Panc1 (cell line): ENCODE results near the gene PABPN1. TPM values are rescaled to one million over a fixed set of nuclear protein-coding genes. Genes with fewer than 3 reads are reported as not detected.

Source experiments
- ATAC-seq: fragments of 200-7000 bp; cut with Tn5 transposase; 2 replicates; pipeline ENCODE4 v1.9.1; 2020; ENCODE audit warnings: mild to moderate bottlenecking, moderate library complexity
- BruUV-seq: library from RNA; stranded (reverse); fragments of 400-500 nt; replicated peaks from 2 replicates; lab custom pipeline; 2021; lab: Mats Ljungman, UMichigan
- CTCF ChIA-PET: fragments of 300-600 bp; sonication (Branson Sonifier 250); formaldehyde crosslinking; loops from one replicate; lab custom pipeline; 2022; ENCODE audit warnings: antibody characterized with exemption; lab: Charles Lee
- POLR2A ChIA-PET: fragments of 300-600 bp; sonication (Branson Sonifier 250); formaldehyde crosslinking; loops from one replicate; lab custom pipeline; 2022; ENCODE audit warnings: antibody characterized with exemption; lab: Charles Lee
- DNase-seq: peaks from one replicate; pipeline ENCODE4 v3.0.0-alpha.2; 2010; ENCODE audit warnings: low read depth, low spot score
- H3K27ac ChIP-seq: 2 replicates; pipeline ENCODE4 v1.5.1; 2011; ENCODE audit warnings: mild to moderate bottlenecking, low read length, inconsistent platforms
- H3K27me3 ChIP-seq: fragments of 200-500 bp; sonication (Bioruptor generic); 2 replicates; pipeline ENCODE4 v1.6.0; 2014; ENCODE audit warnings: low read length, inconsistent platforms; ENCODE audit not compliant: control insufficient read depth, insufficient read depth
- H3K36me3 ChIP-seq: fragments of 200-500 bp; sonication (Bioruptor generic); 2 replicates; pipeline ENCODE4 v1.5.1; 2014; ENCODE audit warnings: inconsistent platforms, mild to moderate bottlenecking, low read length, moderate library complexity; ENCODE audit not compliant: control insufficient read depth, insufficient read depth
- H3K4me1 ChIP-seq: 2 replicates; pipeline ENCODE4 v1.5.1; 2011; ENCODE audit warnings: inconsistent platforms, mild to moderate bottlenecking, low read length, moderate library complexity; ENCODE audit not compliant: control insufficient read depth, insufficient read depth
- H3K4me3 ChIP-seq, 2 experiments: 2 replicates each; pipeline ENCODE4 v1.5.1; 2011 to 2012; ENCODE audit warnings: low read depth in 2 of 2, low read length in 2 of 2, mild to moderate bottlenecking in 2 of 2, inconsistent platforms in 1 of 2, moderate library complexity in 1 of 2
- H3K9me3 ChIP-seq: fragments of 200-500 bp; sonication (Bioruptor generic); 2 replicates; pipeline ENCODE4 v1.5.1; 2014; ENCODE audit warnings: low read depth, mild to moderate bottlenecking, inconsistent platforms, low read length, moderate library complexity; ENCODE audit not compliant: control insufficient read depth, insufficient read depth
- POLR2AphosphoS5 ChIP-seq: IDR thresholded peaks from 2 replicates; pipeline ENCODE4 v1.6.1; 2012; ENCODE audit warnings: mild to moderate bottlenecking, low read depth, low read length, moderate library complexity
- REST ChIP-seq, 2 experiments: IDR thresholded peaks; 2 replicates each; pipeline ENCODE4 v1.6.1; 2011 to 2012; ENCODE audit warnings: low read depth in 2 of 2, control low read depth in 1 of 2, low read length in 1 of 2, mild to moderate bottlenecking in 1 of 2, moderate library complexity in 1 of 2; ENCODE audit not compliant: insufficient read depth in 1 of 2
- SIN3A ChIP-seq: IDR thresholded peaks from 2 replicates; pipeline ENCODE4 v1.6.1; 2012; ENCODE audit warnings: low read depth, mild to moderate bottlenecking, low read length, moderate library complexity, borderline replicate concordance; ENCODE audit not compliant: insufficient read depth
- TCF7L2 ChIP-seq: IDR thresholded peaks from 2 replicates; pipeline ENCODE4 v1.6.1; 2011; ENCODE audit warnings: mild to moderate bottlenecking, low read depth, low read length, inconsistent platforms
- in situ Hi-C: cut with HindIII; loops from 2 replicates; pipeline ENCODE4 v1.10.0; 2016; ENCODE audit warnings: low sequenced_read_pairs, low pct_unique_long_range_greater_than_20kb
- intact Hi-C: fragments of 100-400 bp; cut with micrococcal nuclease; formaldehyde crosslinking; loops from one replicate; pipeline ENCODE4 v1.10.0; 2022; ENCODE audit not compliant: unreplicated experiment
- total RNA-seq: library from RNA; stranded (reverse); gene quantifications from one replicate; pipeline ENCODE4 v1.2.1, GENCODE V29; 2021; ENCODE audit not compliant: unreplicated experiment
- TF ChIP-seq, protein P1 (sequence below): fragments of 450-650 bp; IDR thresholded peaks from 2 replicates; pipeline ENCODE4 v1.5.1; 2017; ENCODE audit warnings: mild to moderate bottlenecking

PABPN1 gene
- total RNA-seq, 1 experiment from 2014 or later = 159 TPM

GRCh38 chr14:23351681-23352505, 30.6 kb downstream of the PABPN1 start:
- Histone ChIP-seq H3K4me1 (no peaks in the 10 kb centered on the region), H3K36me3 (no peaks in the 10 kb centered on the region), H3K9me3 (no peaks in the 10 kb centered on the region), H3K27me3 (peaks cover 11% of the 10 kb centered on the region), H3K4me3 (peak overlapping the region; percentile 37 to 47), H3K27ac (no peak overlapping the region)
- no TSS peak for BruUV-seq
- POLR2A ChIA-PET = no interaction called here
- intact Hi-C loops (no loop called here), in situ Hi-C loops (no loop called here)
- peak; percentile 54 for ATAC-seq
- no peak for DNase-seq
- CTCF ChIA-PET = interaction anchor here (0.7 kb wide), 1 partner anchor 12 kb away, joined by 14 read pairs; no protein-coding TSS in a partner anchor
- TF ChIP-seq TCF7L2 = no peak
- TF ChIP-seq REST (IDR thresholded peaks at IDR 0.05; ENCODE audit: insufficient read depth in 1 of 2, low read depth in 2 of 2, low read length in 1 of 2) = no peak
- no peak for TF ChIP-seq POLR2AphosphoS5
- TF ChIP-seq, protein P1, sequence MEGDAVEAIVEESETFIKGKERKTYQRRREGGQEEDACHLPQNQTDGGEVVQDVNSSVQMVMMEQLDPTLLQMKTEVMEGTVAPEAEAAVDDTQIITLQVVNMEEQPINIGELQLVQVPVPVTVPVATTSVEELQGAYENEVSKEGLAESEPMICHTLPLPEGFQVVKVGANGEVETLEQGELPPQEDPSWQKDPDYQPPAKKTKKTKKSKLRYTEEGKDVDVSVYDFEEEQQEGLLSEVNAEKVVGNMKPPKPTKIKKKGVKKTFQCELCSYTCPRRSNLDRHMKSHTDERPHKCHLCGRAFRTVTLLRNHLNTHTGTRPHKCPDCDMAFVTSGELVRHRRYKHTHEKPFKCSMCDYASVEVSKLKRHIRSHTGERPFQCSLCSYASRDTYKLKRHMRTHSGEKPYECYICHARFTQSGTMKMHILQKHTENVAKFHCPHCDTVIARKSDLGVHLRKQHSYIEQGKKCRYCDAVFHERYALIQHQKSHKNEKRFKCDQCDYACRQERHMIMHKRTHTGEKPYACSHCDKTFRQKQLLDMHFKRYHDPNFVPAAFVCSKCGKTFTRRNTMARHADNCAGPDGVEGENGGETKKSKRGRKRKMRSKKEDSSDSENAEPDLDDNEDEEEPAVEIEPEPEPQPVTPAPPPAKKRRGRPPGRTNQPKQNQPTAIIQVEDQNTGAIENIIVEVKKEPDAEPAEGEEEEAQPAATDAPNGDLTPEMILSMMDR = peak; percentile 25; the same call in 1 of the 2 replicates
- no peak for TF ChIP-seq SIN3A

DNA sequence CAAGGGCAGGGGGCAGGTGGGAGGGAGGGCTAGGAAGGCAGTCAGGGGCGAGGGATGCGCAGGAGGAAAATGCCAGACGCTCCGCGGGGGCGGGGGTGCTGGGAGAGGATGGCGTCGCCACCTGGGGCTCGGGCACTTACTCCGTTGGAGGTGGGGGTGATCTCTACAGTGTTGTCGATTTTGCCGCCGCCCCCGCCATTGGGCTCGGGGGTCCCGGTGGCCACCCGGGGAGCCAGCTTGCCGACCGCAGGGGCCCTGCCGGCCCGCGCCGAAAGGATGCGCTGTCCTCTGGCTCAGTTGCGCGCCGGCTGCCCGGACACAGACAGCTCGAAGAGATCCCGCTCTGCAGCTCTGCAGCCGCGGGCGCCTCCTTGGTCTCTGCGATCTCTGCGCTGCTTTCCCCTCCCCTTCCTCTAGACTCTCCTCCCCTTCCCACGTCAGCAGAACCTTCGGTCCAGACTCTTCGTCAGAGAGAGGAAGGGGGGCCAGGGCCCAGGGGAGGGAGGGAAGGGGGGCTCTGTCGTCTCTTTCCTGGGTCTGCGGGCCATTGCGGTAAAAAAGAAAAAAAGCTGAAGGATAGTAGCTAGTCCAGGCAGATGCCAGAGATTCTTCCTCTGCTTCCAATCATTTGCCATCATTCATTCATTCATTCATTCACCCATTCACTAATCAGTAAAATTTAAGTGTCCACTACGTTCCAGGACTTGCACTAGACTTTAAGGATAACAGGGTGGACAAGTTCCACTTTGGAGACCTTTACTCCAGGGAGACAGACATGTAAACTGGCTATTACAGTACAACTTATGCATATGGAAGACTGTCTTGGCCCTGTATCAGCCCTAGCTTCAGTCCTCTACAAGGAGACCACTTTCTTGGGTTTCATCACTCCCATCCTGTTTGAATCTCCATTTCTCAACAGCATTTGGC, 31.5 kb downstream of the PABPN1 start, which contains the start of gene SLC22A17:
SLC22A17 (minus strand) TSS at position 382 of the 927 bp plus-strand sequence.
- no peaks in the 10 kb centered on the region for H3K9me3 ChIP-seq
- TF ChIP-seq, protein P1 = 0 out of 2 replicates have a peak, but pooled peaks have one; percentile 7
- TF ChIP-seq REST (IDR thresholded peaks at IDR 0.05; ENCODE audit: insufficient read depth in 1 of 2, low read depth in 2 of 2, low read length in 1 of 2) (no peak), SIN3A (no peak)
- no peaks in the 10 kb centered on the region for H3K36me3 ChIP-seq
- ChIA-PET POLR2A (no interaction called here), CTCF (interaction anchor here (0.7 kb wide), 1 partner anchor 11 kb away, joined by 14 read pairs; no protein-coding TSS in a partner anchor)
- BruUV-seq = no TSS peak
- H3K27ac ChIP-seq = no peak within 1 kb of the TSS
- ATAC-seq (peak; percentile 89), DNase-seq (no peak)
- H3K27me3 ChIP-seq = peaks cover 11% of the 10 kb centered on the region
- intact Hi-C loops (no loop called here), in situ Hi-C loops (no loop called here)
- peak within 1 kb of the TSS; percentile 37 to 47 for H3K4me3 ChIP-seq
- H3K4me1 ChIP-seq = no peaks in the 10 kb centered on the region
